T-cell (primary cell): Measurements from ENCODE around the gene KCNK3. TPM values are rescaled to one million over a fixed set of nuclear protein-coding genes. Genes with fewer than 3 reads are reported as not detected.
A peak's percentile ranks its signal among the peaks of the same experiment; 100 is the strongest.

Experiments used
- ATAC-seq, 4 experiments: fragments of 200-7000 bp in 3 of 4; fragments of 150-1000 bp in 1 of 4; cut with Tn5 transposase; replicated peaks in 1 of 4; 1 replicate in 3 of 4; 2 replicates in 1 of 4; pipeline ENCODE4 v1.10.0; 2021; ENCODE audit warnings: moderate library complexity in 3 of 4, mild to moderate bottlenecking in 2 of 4, moderate number of reproducible peaks in 1 of 4
- CTCF ChIA-PET, 2 donors: fragments of 300-600 bp; sonication (Branson Sonifier 250); formaldehyde crosslinking; loops; one replicate each; lab custom pipeline; 2022; ENCODE audit warnings: antibody characterized with exemption in 2 of 2; lab: Charles Lee
- POLR2A ChIA-PET, 2 donors: fragments of 300-600 bp; sonication (Branson Sonifier 250); formaldehyde crosslinking; loops; one replicate each; lab custom pipeline; 2022; ENCODE audit warnings: antibody characterized with exemption in 2 of 2; lab: Charles Lee
- DNase-seq, 35 experiments: peaks; one replicate each; pipeline versions ENCODE4 v3.0.0 to v3.0.0-alpha.2; 2013 to 2023
- H3K27ac ChIP-seq: one replicate; pipeline ENCODE4 v1.5.1; 2013; ENCODE audit warnings: low read length
- H3K27me3 ChIP-seq, 2 experiments: replicated peaks in 1 of 2; 1 replicate in 1 of 2; 2 replicates in 1 of 2; pipeline versions ENCODE4 v1.6.1 to v1.7.0; 2013; ENCODE audit warnings: low read length in 1 of 2, mixed read lengths in 1 of 2; ENCODE audit not compliant: control insufficient read depth in 2 of 2, insufficient read depth in 2 of 2; ENCODE audit errors: extremely low read depth in 1 of 2
- H3K36me3 ChIP-seq, 2 donors: 1 replicate in 1 of 2; 2 replicates in 1 of 2; pipeline versions ENCODE4 v1.6.1 to v1.7.0; 2013; ENCODE audit warnings: low read length in 1 of 2; ENCODE audit not compliant: control insufficient read depth in 2 of 2, insufficient read depth in 1 of 2; ENCODE audit errors: extremely low read depth in 1 of 2
- H3K4me1 ChIP-seq, 2 experiments: 1 replicate in 1 of 2; 2 replicates in 1 of 2; pipeline versions ENCODE4 v1.6.1 to v1.7.0; 2013; ENCODE audit warnings: low read length in 2 of 2, mixed read lengths in 1 of 2; ENCODE audit not compliant: insufficient read depth in 2 of 2, control insufficient read depth in 1 of 2; ENCODE audit errors: extremely low read depth in 1 of 2
- H3K4me3 ChIP-seq, 2 donors: 1 replicate in 1 of 2; 2 replicates in 1 of 2; pipeline versions ENCODE4 v1.5.1 to v1.7.0; 2013; ENCODE audit warnings: mild to moderate bottlenecking in 2 of 2, low read length in 1 of 2, moderate library complexity in 1 of 2; ENCODE audit not compliant: control insufficient read depth in 1 of 2; ENCODE audit errors: extremely low read depth in 1 of 2
- H3K9me3 ChIP-seq: 2 replicates; pipeline ENCODE4 v1.7.0; 2013
- H3K27ac Mint-ChIP-seq, 2 donors: one replicate each; pipeline ENCODE4 v1.8.0; 2020 to 2021; ENCODE audit warnings: mild to moderate bottlenecking in 2 of 2, mixed read lengths in 2 of 2
- H3K27me3 Mint-ChIP-seq, 2 donors: one replicate each; pipeline ENCODE4 v1.8.0; 2021 to 2022; ENCODE audit warnings: mixed read lengths in 2 of 2
- H3K36me3 Mint-ChIP-seq: one replicate; pipeline ENCODE4 v1.8.0; 2021; ENCODE audit warnings: mixed read lengths
- H3K4me1 Mint-ChIP-seq, 3 donors: one replicate each; pipeline ENCODE4 v1.8.0; 2020 to 2022; ENCODE audit warnings: mixed read lengths in 3 of 3, mild to moderate bottlenecking in 1 of 3
- H3K4me3 Mint-ChIP-seq, 3 donors: one replicate each; pipeline ENCODE4 v1.8.0; 2020 to 2022; ENCODE audit warnings: mild to moderate bottlenecking in 3 of 3, mixed read lengths in 3 of 3, moderate library complexity in 3 of 3
- H3K9me3 Mint-ChIP-seq, 3 donors: one replicate each; pipeline ENCODE4 v1.8.0; 2020 to 2022; ENCODE audit warnings: mixed read lengths in 3 of 3
- WGBS: methylation state at CpG from one replicate; pipeline ENCODE4 v1.1.5; 2013; ENCODE audit warnings: missing lambda C conversion rate; ENCODE audit not compliant: insufficient coverage; 5-methylcytosine and 5-hydroxymethylcytosine counted together
- total RNA-seq, 35 experiments: library from RNA in 6 of 35; stranded (reverse) in 6 of 35; fragments of 120-200 nt in 1 of 35; gene quantifications; one replicate each; pipeline versions ENCODE4 v1.2.1 to v1.2.4 and lab custom pipeline; 2013 to 2026

Gene KCNK3
- total RNA-seq, 5 donors from 2014 or later (not counting 1 experiment from before 2014, with no cell fraction given) = 0.23 to 0.35 (median 0.26) TPM; not detected in 2

GRCh38 chr2:26772064-26773001, 79.8 kb downstream of the KCNK3 start:
- CTCF ChIA-PET = interaction anchor here in 1 of 2 donors (0.9 kb wide), 1 partner anchor 168 kb away, joined by 3 read pairs; no protein-coding TSS in a partner anchor
- H3K9me3 ChIP-seq = no peaks in the 10 kb centered on the region
- no peaks in the 10 kb centered on the region for H3K27me3 ChIP-seq
- Mint-ChIP-seq H3K9me3 (no peaks in the 10 kb centered on the region), H3K27me3 (no peaks in the 10 kb centered on the region), H3K27ac (peak overlapping the region; percentile 93 to 94), H3K4me3 (peak overlapping the region in 2 of 3 donors; percentile 1 to 53), H3K36me3 (peaks cover 15% of the 10 kb centered on the region), H3K4me1 (peaks cover 36 to 50% (median 47%) of the 10 kb centered on the region in 3 donors)
- H3K36me3 ChIP-seq = peaks cover 19 to 37% of the 10 kb centered on the region in 2 donors
- DNase-seq (peak in 33 of 35 experiments; percentile 25 to 79 (median 55)), ATAC-seq (peak; percentile 85 to 91 (median 87))
- 42% methylated on average over 10 of the region's 13 CpGs for WGBS
- H3K27ac ChIP-seq = peak overlapping the region; percentile 51
- no peak overlapping the region for H3K4me3 ChIP-seq
- POLR2A ChIA-PET = interaction anchor here in 1 of 2 donors (0.6 kb wide), 1 partner anchor 9 kb away, joined by 7 read pairs; no protein-coding TSS in a partner anchor
- H3K4me1 ChIP-seq = peaks cover 8 to 66% of the 10 kb centered on the region in 2 experiments

- WGBS = 96% methylated on average over 3 of the region's 5 CpGs
- H3K9me3 Mint-ChIP-seq = no peaks in the 10 kb centered on the region
- Histone ChIP-seq H3K27ac (no peak overlapping the region), H3K4me1 (peaks cover 8 to 29% of the 10 kb centered on the region in 2 experiments), H3K4me3 (no peak overlapping the region), H3K36me3 (peaks cover 18 to 69% of the 10 kb centered on the region in 2 donors), H3K9me3 (no peaks in the 10 kb centered on the region), H3K27me3 (no peaks in the 10 kb centered on the region)
- peaks cover 36% of the 10 kb centered on the region for H3K36me3 Mint-ChIP-seq
- no peak for ATAC-seq
- H3K4me1 Mint-ChIP-seq = peaks cover 17 to 25% (median 20%) of the 10 kb centered on the region in 3 donors
- DNase-seq = no peak
- no peak overlapping the region for H3K4me3 Mint-ChIP-seq
- peak overlapping the region in 1 of 2 donors; percentile 12 for H3K27ac Mint-ChIP-seq
- POLR2A ChIA-PET = no interaction called here
- H3K27me3 Mint-ChIP-seq = no peaks in the 10 kb centered on the region
- CTCF ChIA-PET = no interaction called here
These were observed 83.8 kb downstream of the KCNK3 start for GRCh38 chr2:26776195-26776800.

- Histone ChIP-seq H3K9me3 (no peaks in the 10 kb centered on the region), H3K36me3 (peaks cover 18 to 70% of the 10 kb centered on the region in 2 donors), H3K27ac (no peak overlapping the region), H3K4me1 (peaks cover 0 to 11% of the 10 kb centered on the region in 2 experiments), H3K4me3 (no peak overlapping the region), H3K27me3 (no peaks in the 10 kb centered on the region)
- DNase-seq = no peak
- no peak overlapping the region for H3K4me3 Mint-ChIP-seq
- no peaks in the 10 kb centered on the region for H3K9me3 Mint-ChIP-seq
- ChIA-PET CTCF (no interaction called here), POLR2A (interaction anchor here in 1 of 2 donors (0.6 kb wide), 2 partner anchors 10 to 615 kb away, joined by 3 to 4 read pairs; no protein-coding TSS in a partner anchor)
- peak in 1 of 4 experiments; percentile 12 for ATAC-seq
- peaks cover 0 to 7% (median 3%) of the 10 kb centered on the region in 3 donors for H3K4me1 Mint-ChIP-seq
- 95% methylated on average over 18 of the region's 18 CpGs for WGBS
- peaks cover 39% of the 10 kb centered on the region for H3K36me3 Mint-ChIP-seq
- H3K27me3 Mint-ChIP-seq = no peaks in the 10 kb centered on the region
- H3K27ac Mint-ChIP-seq = no peak overlapping the region
These were observed 85.6 kb downstream of the KCNK3 start for GRCh38 chr2:26778098-26778497.

- Mint-ChIP-seq H3K36me3 (peaks cover 39% of the 10 kb centered on the region), H3K27ac (no peak overlapping the region), H3K9me3 (no peaks in the 10 kb centered on the region), H3K4me1 (peaks cover 0 to 7% (median 3%) of the 10 kb centered on the region in 3 donors), H3K27me3 (no peaks in the 10 kb centered on the region), H3K4me3 (no peak overlapping the region)
- Histone ChIP-seq H3K27ac (no peak overlapping the region), H3K36me3 (peaks cover 18 to 70% of the 10 kb centered on the region in 2 donors), H3K4me3 (no peak overlapping the region), H3K4me1 (peaks cover 0 to 10% of the 10 kb centered on the region in 2 experiments), H3K27me3 (no peaks in the 10 kb centered on the region), H3K9me3 (no peaks in the 10 kb centered on the region)
- POLR2A ChIA-PET = interaction anchor here in 1 of 2 donors (0.6 kb wide), 1 partner anchor 614 kb away, joined by 4 read pairs; no protein-coding TSS in a partner anchor
- CTCF ChIA-PET = no interaction called here
- DNase-seq (no peak), ATAC-seq (no peak)
- WGBS = no CpG with 5 or more reads among the region's 3 CpGs
These were observed 86.0 kb downstream of the KCNK3 start for GRCh38 chr2:26778507-26778906.

GRCh38 chr2:26780203-26780760, 87.8 kb downstream of the KCNK3 start:
- CTCF ChIA-PET = interaction anchor here in 1 of 2 donors (0.7 kb wide), 1 partner anchor 532 kb away, joined by 8 read pairs; no protein-coding TSS in a partner anchor
- Mint-ChIP-seq H3K4me1 (peaks cover 3 to 9% (median 7%) of the 10 kb centered on the region in 3 donors), H3K27me3 (no peaks in the 10 kb centered on the region), H3K36me3 (peaks cover 36% of the 10 kb centered on the region), H3K27ac (no peak overlapping the region), H3K4me3 (no peak overlapping the region), H3K9me3 (no peaks in the 10 kb centered on the region)
- no peaks in the 10 kb centered on the region for H3K27me3 ChIP-seq
- H3K36me3 ChIP-seq = peaks cover 7 to 53% of the 10 kb centered on the region in 2 donors
- H3K27ac ChIP-seq = no peak overlapping the region
- ATAC-seq (no peak), DNase-seq (no peak)
- peaks cover 2 to 15% of the 10 kb centered on the region in 2 experiments for H3K4me1 ChIP-seq
- WGBS = 95% methylated on average over 4 of the region's 4 CpGs
- POLR2A ChIA-PET = interaction anchor here in 1 of 2 donors (0.6 kb wide), 1 partner anchor 529 kb away, joined by 4 read pairs; no protein-coding TSS in a partner anchor
- H3K9me3 ChIP-seq = no peaks in the 10 kb centered on the region
- no peak overlapping the region for H3K4me3 ChIP-seq
